Ramos (cell line): ENCODE data around the gene OSBPL6.
"Not testable (repeated sequence)": the region's sequence is repeated elsewhere in the genome, so short reads cannot be mapped to it uniquely, and the experiment has no call there.

ENCODE experiments used
- in situ Hi-C: fragments of 300-500 bp; cut with MboI; formaldehyde crosslinking; loops from one replicate; pipeline ENCODE4 v1.14.3; 2022; ENCODE audit warnings: low sequenced_read_pairs; ENCODE audit not compliant: unreplicated experiment

OSBPL6 gene

DNA sequence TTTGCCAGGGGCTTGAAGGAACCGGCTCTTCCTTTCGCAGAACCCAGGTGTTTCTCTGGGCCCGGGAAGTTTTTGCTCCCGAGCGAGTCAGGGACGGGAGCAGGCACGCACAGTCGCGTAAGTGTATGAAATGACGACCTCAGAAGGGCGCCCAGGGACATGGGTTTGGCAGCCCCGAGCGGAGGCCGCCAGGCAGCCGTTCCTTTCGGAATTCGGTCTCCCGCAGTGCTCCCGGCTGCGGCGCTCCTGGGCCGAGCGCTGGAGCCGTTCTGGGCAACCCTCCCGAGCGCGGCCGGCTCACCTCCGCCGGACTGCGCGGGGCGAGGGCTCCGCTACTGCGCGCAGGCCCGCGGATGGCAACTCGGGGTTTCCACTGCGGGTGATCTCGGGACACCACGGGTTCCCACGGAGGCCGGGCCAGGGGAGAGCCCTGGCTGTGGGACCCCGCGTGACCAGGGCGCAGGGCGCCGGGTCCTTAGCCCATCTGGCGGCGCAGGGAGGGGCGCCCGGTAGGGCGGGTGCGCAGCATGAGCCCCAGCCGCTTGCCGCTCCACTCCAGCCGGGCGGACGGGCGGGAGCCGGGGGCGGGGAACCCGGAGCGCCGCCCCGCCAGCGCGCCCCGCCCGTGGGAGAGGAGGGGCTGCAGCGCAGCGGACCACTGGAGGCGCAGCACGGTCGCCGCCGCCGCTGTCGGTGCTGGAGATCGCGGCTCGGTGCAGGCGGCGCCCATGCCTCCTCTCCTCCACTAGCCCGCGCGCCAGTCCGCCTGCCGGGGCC lies at the start of gene OSBPL6:
TSS of gene OSBPL6 (plus strand) at position 690 of the 777 bp plus-strand sequence. CDS start 111,673 bp downstream, outside the sequence.
- in situ Hi-C loops, result no loop called here

DNA sequence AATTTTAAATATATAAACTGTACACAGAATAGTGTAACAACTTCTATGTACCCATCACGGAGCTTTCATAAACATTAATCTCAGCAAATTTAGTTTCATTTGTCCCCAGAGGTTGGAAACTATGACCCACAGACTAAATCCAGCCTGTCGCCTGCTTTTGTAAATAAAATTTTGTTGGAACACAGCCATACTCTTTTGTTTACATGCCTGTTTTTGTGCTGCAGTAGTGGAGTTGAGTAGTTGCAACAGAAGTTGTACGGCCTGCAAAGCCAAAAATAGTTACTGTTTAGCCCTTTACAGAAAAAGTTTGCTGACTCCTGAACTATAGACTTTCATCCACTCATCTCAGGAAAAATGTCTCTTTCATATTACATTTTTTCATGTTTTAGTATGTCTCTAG lies 42.3 kb upstream of the OSBPL6 start:
- in situ Hi-C loops, result no loop called here

DNA sequence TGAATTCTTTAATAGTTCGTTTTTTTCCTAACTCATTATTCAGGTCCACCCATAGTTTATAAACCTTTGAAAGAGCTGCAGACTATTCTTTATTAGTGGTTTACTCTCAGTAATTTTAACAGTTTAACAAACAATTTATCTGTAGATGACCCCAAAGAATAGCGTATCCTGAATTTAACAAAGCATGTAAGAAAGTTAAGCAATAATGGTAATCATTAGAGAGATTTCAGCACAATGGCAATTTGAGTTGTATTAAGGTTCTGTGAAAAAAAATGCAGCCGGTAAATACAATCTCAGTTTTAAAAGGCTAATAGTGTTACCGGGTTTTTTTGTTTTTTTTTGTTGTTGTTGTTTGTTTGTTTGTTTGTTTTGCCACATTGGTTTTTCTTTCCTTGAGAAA lies 41.8 kb upstream of the OSBPL6 start:
- in situ Hi-C loops, result no loop called here

DNA sequence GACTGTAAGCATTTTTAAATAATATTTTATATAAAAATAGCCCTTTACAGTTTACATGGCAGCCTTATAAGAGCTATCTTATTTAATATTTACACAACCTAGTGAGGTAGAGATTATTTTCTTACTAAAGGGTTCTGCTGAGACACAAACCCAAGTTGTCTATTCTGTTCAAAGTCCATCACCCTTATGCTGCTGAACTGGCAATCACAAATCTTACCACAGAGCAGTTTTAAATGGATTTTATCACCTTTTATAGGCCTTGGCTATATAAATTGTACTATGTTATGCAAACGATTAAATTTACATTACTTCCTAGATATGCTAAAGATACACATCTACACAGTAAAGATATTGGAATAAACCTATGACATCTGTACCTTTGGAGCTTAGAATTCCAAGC lies 41.3 kb upstream of the OSBPL6 start:
- in situ Hi-C loops, result no loop called here

DNA sequence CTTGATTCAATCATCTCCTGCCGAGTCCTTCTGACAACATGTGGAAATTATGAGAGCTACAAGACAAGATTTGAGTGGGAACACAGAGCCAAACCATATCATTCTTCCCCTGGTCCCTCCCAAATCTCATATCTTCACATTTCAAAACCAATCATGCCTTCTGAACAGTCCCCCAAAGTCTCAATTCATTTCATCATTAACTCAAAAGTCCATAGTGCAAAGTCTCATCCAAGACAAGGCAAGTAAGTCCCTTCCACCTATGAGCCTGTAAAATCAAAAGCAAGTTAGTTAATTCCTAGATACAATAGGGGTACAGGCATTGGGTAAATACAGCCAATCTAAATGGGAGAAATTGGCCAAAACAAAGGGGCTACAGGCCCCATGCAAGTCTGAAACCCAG lies 40.4 kb upstream of the OSBPL6 start:
- in situ Hi-C loops, result not testable (repeated sequence)

DNA sequence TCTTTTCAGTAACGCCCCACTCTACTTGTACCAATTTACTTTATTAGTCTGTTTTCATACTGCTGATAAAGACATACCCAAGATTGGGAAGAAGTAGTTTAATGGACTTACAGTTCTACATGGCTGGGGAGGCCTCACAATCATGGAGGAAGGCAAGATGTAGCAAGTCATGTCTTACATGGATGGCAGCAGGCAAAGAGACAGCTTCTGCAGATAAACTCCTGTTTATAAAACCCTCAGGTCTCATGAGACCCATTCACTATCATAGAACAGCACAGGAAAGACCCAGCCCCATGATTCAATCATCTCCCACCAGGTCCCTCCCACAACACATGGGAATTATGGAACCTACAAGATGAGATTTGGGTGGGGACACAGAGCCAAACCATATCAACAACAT lies 38.8 kb upstream of the OSBPL6 start:
- in situ Hi-C loops, result no loop called here

DNA sequence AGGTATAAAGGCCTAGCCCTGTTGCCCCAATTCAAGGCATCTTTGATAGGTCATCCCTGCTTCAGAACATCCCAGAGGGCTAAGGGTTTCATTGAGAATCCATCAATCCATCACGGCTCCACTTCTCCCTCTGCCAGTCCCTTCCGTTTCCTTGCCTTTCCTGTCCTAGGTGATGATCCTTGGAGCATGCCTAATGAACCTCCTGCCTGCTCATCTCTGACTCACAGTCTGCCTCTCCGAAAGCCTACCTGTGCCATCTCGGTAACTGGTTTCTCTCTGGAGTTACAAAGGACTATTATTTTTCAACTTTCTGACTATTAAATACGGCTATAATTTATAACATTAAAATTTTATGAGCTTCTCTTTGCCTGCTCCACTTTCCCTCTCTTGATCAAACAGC lies 36.7 kb upstream of the OSBPL6 start:
- in situ Hi-C loops, result no loop called here

DNA sequence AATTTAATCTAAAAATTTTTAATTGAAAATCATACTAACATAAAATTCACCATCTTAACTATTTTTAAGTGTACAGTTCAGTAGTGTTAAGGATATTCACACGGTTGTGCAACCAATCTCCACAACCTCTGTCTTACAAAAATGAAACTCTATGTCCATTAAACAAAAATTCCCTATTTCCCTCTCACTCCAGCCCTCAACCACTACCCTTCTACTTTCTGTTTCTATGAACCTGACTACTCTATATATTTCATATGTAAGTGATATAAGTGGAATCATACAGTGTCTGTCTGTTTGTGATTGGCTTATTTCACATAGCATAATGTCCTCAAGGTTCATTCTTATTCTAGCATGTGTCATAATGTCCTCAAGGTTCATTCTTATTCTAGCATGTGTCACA lies 34.3 kb upstream of the OSBPL6 start:
- in situ Hi-C loops, result no loop called here

DNA sequence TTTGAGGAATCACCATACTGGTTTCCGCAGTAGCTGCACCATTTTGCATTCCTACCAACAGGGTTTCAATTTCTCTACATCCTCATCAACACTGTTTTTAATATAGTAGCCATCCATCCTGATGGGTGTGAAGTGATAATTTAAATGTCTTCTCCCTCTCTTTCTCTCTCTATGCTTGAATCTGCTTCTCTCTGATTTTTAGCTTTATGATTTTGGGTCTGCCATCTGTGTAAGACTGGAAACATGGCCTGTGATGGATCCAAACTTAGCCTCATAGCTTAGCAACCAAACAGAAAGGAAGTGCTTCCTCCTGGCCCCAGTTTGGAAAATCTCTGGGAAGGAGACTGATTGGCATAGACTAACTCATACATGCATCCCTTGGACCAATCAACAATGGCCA lies 33.7 kb upstream of the OSBPL6 start:
- in situ Hi-C loops, result no loop called here

DNA sequence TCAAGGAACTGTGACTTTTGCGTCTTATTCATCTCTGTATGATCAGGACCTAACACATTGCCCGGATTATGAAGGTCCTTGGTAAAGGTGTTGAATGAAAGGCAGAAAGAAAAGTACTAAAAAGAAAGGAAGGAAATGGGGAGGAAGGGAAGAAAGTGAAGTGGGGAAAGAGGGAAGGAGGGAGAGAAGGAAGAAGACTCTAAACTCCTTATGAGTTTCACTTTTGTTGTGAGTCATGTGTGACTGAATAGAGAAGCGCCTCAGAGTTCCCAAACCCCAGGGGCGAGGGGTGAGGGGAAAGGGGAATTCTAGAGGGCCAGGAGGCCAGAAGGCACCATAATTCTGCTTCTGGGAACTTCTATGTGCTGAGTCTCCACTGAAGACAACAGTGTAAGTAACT lies 30.9 kb upstream of the OSBPL6 start:
- in situ Hi-C loops, result no loop called here

DNA sequence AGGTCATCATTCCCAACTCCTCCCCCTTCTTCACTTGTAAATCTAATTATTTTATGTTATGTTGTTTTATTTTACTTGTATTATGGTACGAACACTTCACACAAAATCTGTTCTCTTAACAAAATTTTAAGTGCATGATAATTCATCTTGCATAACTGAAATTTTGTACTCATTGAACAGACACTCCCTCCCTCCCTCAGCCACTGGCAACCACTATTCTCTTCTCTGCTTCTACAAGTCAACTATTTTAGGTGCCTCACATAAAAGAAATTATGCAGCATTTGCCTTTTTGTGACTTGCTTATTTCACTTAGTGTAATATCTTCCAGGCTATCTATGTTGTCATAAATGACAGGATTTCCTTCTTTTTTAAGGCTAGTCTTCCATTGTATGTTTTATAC lies 30.4 kb upstream of the OSBPL6 start:
- in situ Hi-C loops, result no loop called here

DNA sequence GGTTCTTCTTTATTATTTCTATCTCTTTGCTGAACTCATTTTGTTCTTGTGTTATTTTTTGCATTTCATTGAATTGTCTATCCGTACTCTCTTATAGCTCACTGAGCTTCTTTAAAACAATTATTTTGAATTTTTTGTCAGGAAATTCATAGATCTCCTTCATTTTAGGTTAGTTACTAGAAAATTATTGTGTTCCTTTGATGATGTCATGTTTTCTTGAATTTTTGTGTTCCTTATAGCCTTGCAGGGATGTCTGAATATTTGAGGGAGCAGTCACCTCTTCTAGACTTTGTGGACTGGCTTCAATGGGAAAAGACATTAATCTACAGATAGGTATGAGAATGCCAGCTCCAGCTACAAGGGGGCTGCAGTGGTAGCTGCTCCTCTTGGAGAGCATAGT lies 20.7 kb upstream of the OSBPL6 start:
- in situ Hi-C loops, result no loop called here

DNA sequence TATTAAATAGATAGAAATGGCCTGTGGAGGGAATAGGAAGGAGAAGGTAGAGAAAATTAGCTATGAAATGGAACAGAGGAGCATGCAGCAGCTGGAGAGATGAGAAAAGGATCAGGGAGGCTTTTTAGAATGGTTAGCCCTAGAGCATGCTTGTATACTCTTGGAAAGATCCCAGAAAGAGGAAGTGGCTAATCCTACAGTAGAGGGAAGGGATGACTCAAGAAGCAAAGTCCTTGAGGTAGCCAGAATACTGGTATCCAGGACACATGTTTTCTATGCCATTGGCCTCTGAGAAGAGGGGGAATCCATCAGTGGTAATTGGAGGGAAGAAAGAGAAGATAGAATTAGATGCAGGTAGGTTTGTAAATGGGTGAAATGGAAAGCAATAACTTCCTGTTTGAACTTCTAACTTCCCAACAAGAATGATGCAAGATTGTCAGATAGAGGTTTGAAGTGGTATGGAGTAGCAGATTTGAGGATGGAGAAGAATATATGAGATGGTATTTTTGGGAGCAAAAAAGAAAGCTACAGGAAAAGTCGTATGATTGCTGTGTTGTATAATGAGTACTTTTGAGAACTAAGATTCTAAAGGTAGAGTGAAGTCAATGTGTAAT lies 17.1 kb upstream of the OSBPL6 start:
- in situ Hi-C loops, result no loop called here

DNA sequence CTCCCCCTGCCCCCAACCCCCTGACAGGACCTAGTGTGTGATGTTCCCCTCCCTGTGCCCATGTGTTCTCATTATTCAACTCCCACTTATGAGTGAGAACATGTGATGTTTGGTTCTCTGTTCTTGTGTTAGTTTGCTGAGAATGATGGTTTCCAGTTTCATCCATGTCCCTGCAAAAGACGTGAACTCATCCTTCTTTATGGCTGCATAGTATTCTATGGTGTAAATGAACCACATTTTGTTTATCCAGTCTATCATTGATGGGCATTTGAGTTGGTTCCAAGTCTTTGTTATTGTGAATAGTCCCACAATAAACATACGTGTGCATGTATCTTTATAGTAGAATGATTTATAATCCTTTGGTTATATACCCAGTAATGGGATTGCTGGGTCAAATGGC lies 13.7 kb upstream of the OSBPL6 start:
- in situ Hi-C loops, result not testable (repeated sequence)

DNA sequence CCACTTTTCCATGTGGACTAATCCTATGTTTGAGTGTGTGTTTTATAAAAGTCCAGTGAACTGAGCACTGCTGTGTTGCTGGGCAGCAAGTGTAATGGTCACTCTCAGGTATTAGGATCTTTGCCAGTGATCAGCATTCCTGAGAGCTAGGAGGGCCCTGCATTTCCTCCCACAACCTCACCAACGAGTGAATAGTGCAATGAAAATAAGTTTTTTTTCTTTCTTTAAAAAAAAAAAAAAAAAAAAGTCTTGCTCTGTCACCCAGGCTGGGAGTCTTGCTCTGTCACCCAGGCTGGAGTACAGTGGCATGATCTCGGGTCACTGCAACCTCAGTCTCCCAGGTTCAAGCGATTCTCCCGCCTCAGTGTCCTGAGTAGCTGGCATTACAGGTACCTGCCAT lies 6.5 kb upstream of the OSBPL6 start:
- in situ Hi-C loops, result no loop called here

DNA sequence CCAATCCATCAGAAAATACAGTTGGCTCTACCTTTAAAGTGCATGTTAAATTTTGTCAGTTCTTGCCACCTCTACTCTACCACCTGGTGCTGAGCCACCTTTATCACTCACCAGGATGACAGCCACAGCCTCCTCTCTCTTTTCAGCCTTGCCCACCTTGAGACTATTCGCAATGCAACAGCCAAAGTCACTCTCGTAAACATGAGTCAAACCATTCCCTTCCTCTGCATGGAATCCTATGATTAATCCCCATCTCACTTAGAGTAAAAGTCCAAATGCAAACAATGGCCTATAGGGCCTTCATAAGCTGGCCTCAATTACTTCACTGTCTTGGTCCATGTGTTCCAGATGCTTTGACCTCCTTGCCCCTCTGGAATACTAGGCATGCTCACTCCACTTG lies 5.8 kb upstream of the OSBPL6 start:
- in situ Hi-C loops, result no loop called here

DNA sequence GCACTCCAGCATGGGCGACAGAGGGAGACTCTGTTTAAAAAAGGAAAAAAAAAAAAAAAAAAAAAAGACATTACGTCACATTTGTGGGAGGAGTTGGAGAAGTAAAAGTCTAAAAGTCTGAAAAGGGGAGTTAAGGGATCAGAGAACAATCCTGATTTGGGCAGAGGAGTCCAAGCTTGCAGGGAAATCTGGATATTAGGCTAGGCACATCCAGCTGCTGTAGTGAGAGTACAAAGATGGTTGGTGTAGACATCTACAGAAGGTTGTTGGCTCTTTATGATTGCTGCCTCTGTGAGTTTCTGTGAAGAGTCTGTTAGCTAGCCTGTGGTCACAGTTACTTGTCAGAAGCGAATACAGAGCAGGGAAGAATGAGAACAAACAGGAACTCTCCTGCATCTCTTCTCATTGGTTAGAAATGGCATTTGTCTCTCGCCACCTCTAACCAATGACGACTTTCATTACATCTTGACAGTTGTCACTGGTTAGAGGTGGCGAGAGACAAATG lies 3.3 kb upstream of the OSBPL6 start:
- in situ Hi-C loops, result no loop called here

DNA sequence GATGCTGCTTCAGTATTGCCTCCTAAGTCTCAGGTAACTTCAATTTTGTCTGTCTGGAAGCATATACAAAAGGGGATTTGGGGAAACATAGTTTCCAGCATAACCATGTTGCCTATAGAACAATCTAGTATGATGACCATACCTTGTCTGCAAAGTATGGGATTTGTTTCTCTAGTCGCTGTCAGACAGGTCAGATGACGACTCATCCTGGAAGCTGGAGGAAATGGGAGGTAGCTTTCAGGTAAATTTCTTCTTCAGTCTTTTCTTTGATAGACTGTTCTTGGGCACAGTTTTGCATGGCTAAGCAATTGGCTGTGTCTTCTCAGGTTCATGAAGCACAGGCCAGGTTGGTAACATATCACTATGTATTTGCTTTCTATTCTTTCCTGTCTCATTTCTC lies 2.8 kb upstream of the OSBPL6 start:
- in situ Hi-C loops, result no loop called here

DNA sequence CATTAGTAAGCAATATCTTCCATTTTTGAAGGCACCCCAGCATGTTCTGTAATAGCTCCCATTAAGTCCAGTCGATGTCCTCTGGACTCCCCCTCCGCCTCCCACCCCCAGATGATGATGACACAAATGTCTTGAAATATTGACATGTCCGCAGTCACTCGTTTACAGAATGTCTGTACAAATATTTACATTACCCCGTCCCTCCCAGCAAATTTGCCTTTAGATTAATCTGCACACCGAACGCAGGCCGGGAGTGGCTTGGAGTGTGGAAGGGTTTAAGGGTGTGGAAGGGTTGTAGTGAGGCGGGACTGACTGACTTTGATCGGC lies 853 bp upstream of the OSBPL6 start:
- in situ Hi-C loops, result no loop called here

DNA sequence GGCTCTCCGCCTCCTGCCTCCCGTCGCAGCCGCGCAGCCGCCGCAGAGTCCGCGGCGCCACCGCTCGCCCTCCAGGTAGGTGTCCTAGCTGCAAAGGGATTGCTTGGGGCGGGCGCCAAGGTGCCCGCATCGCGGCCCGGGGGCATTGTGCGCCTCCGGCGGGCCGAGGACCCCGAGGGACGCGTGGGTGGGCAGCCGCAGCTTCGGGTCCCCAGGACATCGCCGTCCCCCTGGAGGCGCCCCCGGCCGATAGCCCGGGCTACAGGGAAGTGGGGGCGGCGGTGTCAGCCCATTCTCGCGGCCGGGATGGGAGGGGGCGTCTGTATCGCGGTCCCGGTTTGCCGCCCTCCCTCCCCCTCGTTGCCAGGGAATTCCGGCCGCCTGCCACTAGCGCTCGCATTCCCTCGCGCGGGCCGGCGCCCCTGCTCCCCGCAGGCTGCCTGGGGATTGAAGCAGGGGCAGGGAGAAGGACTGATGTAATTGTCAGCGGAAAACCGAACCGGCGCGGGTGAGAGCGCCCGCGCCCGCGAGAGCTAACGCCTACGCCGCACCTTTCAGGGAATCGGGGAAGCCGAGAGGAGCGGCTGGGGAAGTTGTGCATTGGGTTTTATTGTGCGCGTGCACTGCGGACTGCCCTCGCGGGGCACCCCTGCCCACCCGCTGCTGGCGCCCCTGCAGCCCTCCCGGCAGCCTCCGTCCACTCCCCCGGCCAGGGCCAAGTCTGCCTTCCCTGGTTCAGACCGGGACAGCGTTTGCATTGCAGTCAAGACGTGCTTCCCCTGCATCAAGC lies 483 bp downstream of the OSBPL6 start:
- in situ Hi-C loops, result no loop called here
